GM21447 (cell line): Measurements from ENCODE around the gene OR51T1.
"Not testable (repeated sequence)": the region's sequence is repeated elsewhere in the genome, so short reads cannot be mapped to it uniquely, and the experiment has no call there.

Source experiments
- ATAC-seq: cut with Tn5 transposase; IDR thresholded peaks from one replicate; pipeline ENCODE4 v1.9.1; 2021; ENCODE audit not compliant: unreplicated experiment

The OR51T1 gene

DNA sequence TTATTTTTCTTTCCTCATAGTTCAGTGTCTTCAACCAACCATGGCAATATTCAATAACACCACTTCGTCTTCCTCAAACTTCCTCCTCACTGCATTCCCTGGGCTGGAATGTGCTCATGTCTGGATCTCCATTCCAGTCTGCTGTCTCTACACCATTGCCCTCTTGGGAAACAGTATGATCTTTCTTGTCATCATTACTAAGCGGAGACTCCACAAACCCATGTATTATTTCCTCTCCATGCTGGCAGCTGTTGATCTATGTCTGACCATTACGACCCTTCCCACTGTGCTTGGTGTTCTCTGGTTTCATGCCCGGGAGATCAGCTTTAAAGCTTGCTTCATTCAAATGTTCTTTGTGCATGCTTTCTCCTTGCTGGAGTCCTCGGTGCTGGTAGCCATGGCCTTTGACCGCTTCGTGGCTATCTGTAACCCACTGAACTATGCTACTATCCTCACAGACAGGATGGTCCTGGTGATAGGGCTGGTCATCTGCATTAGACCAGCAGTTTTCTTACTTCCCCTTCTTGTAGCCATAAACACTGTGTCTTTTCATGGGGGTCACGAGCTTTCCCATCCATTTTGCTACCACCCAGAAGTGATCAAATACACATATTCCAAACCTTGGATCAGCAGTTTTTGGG, at the start of gene OR51T1:
OR51T1 (plus strand) TSS at position 41 of the 641 bp plus-strand sequence; CDS start at position 41, 0 bp downstream.
- no peak for ATAC-seq

GRCh38 chr11:4839851-4840549, 41.7 kb upstream of the OR51T1 start:
- ATAC-seq: no peak

GRCh38 chr11:4848908-4849532, 32.7 kb upstream of the OR51T1 start, which contains the start of gene OR51S1:
TSS of gene OR51S1 (minus strand) at chr11:4849208. CDS start at chr11:4849208, 0 bp downstream.
- ATAC-seq: no peak

- ATAC-seq: no peak
Observed at GRCh38 chr11:4851033-4851432, 30.7 kb upstream of the OR51T1 start.

- ATAC-seq: not testable (repeated sequence)
Observed at GRCh38 chr11:4854286-4854685, 27.4 kb upstream of the OR51T1 start.

- ATAC-seq: no peak
Observed at GRCh38 chr11:4862447-4863236, 19.1 kb upstream of the OR51T1 start.

DNA sequence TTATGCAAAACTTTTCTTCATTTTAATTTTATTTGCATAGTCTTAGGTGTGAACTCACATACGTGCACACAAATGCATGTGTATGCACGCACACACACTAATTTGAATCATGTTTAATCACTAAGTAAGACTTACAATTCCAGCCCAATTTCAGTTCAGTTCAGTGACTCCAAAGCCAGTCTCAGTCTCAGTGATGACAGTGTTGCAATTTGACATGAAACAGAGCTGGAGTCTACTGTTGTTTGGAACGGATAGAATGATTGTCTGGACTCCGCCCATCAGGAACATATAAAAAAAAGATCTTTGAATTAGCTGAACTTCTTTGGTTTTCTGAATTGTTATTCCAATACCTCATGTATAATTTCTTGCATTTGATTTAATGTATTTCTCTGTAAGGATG, 17.8 kb upstream of the OR51T1 start:
- ATAC-seq: no peak

- no peak for ATAC-seq
Observed at GRCh38 chr11:4865855-4866254, 15.8 kb upstream of the OR51T1 start.

GRCh38 chr11:4881188-4881587, 512 bp upstream of the OR51T1 start:
- ATAC-seq: no peak

- no peak for ATAC-seq
Observed at GRCh38 chr11:4882543-4882942, 843 bp downstream of the OR51T1 start.

DNA sequence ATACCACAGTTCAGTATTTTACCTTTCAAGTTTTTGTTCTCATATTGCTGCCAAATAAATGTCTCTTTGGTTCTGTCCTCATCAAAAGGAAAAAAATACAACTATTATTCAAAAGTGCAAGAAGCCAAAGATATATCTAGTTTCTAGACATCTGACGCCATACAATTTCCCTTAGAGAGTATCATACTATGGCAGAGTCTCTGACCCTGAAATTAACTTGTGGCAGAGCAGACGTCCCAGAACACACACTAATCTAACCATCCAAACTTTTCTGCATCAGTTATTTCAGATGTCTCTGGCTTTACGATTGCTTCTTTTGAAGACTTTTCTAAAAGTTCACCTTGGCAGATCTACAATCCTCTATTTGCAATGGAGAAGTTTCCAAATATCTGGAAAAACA, 2.7 kb downstream of the OR51T1 start:
- ATAC-seq: no peak

GRCh38 chr11:4886186-4886585, 4.5 kb downstream of the OR51T1 start:
- no peak for ATAC-seq

- no peak for ATAC-seq
Observed at GRCh38 chr11:4887591-4887990, 5.9 kb downstream of the OR51T1 start.

DNA sequence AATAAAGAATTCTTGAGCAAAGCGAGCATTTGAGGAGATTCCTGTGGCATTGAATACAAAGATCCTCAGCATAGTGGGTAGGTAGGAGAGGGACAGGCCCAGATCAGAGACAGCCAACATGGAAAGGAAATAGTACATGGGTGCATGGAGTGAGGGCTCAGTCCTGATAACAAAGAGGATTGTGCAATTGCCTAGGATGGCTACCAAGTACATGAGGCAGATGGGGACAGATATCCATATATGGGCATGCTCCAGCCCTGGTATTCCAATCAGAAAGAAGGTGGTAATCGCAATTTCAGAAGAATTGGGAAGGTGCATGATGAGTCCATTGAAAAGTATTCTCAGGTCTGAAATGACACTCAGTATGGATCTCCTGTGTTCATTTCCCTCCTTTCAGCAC, 8.6 kb downstream of the OR51T1 start:
- ATAC-seq: no peak

DNA sequence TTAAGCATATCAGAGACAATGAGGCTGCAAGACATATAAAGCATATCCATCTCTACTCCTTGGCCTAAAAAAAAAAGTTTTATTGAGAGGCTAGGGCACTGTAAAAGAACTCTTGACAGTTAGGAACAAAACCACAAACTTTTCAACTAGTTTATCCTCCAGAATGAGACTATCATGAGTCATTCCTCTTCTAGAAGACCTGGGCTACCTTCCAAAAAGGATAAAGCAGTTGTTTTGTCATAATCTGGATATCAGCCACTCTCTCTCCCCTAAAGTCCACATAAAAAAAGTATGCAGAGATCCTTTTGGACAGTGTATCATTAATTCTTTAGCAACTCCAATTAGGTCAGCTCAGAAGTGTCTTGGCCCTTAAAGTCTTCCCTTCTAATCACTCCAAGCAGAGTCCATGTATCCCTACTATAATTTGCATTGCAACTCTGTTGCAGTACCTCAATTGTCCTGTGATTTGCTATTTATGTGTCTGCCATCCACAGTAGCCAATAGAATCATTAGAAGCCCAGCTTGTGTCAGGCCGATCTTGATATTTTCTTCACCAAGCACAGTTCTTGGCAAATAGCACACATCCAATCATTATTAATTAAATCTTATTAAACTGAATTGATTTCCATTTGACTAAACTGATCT, 10.4 kb downstream of the OR51T1 start:
- ATAC-seq: no peak

- no peak for ATAC-seq
Observed at GRCh38 chr11:4903484-4903883, 21.8 kb downstream of the OR51T1 start, which contains the start of gene OR51A7. TSS of gene OR51A7 (plus strand) at chr11:4903783. CDS start at chr11:4907370, 3,587 bp downstream.

DNA sequence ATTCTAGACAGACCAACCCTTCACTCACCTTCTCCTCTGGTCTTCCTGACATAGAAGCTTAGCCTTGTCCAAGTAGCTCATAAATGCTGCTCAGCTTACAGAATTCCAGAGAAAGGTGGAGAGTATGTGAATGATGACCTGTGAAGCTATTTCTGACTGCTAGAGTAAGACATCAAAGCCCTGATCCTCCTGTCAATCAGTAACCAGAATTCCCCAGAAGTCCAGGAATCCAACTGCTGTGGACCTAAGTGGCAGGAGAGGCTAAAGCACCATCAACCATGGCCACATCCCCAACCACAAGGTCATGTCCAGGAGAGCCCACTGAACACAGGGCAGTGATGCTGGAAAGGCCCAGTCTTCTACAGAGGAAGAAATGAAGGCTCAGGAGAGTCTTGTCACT, 34.9 kb downstream of the OR51T1 start:
- ATAC-seq: no peak

- no peak for ATAC-seq
Observed at GRCh38 chr11:4919250-4919649, 37.5 kb downstream of the OR51T1 start, which contains the start of gene OR51G2. TSS of gene OR51G2 (minus strand) at chr11:4919350. CDS start at chr11:4915663, 3,687 bp downstream.

DNA sequence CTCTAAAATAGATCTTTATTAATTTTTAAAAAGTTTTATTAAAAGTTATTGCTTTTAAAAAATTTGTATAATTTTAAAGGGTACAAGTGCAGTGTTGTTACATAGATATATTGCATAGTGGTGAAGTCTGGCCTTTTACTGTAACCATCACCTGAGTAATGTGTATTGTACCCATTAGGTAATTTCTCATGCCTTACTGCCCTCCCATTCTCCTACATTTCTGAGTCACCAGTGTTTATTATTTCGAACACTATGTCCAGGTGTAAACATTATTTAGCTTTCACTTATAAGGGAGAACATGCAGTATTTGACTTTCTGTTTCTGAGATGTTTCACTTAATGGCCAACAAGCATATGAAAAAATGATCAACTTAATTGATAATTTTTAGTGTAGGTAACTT, 40.1 kb downstream of the OR51T1 start:
- ATAC-seq: no peak

- no peak for ATAC-seq
Observed at GRCh38 chr11:4922304-4922703, 40.6 kb downstream of the OR51T1 start.

DNA sequence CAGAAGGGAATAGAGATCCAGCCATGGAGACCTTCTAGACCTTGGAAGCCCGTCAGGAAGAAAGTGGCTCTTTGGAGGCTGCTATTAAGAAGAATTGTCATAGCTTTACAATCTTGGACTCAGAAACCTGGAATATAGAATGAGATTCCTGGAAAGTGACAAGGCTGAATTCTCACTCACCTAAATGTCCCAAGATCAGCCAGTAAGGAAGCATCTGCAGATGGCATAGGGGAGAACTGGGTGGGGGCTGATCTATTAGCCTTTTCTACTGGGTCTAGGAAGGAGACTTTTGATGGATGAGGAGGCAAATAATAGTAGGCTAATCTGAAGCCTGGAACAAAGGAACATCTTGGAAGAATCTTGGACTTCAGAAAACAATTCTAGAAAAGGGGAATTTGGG, 42.5 kb downstream of the OR51T1 start, which contains the start of gene OR51G1:
OR51G1 (minus strand) TSS at position 101 of the 400 bp plus-strand sequence; CDS start at position 101, 0 bp downstream.
- ATAC-seq: no peak
